HG03354 (cell line): ENCODE data around the gene AOPEP.
A peak's percentile ranks its signal among the peaks of the same experiment; 100 is the strongest.

Experiments
- ATAC-seq: cut with Tn5 transposase; IDR thresholded peaks from one replicate; pipeline ENCODE4 v1.9.1; 2021; ENCODE audit warnings: mild to moderate bottlenecking; ENCODE audit not compliant: unreplicated experiment, poor library complexity, severe bottlenecking

AOPEP gene, protein sequence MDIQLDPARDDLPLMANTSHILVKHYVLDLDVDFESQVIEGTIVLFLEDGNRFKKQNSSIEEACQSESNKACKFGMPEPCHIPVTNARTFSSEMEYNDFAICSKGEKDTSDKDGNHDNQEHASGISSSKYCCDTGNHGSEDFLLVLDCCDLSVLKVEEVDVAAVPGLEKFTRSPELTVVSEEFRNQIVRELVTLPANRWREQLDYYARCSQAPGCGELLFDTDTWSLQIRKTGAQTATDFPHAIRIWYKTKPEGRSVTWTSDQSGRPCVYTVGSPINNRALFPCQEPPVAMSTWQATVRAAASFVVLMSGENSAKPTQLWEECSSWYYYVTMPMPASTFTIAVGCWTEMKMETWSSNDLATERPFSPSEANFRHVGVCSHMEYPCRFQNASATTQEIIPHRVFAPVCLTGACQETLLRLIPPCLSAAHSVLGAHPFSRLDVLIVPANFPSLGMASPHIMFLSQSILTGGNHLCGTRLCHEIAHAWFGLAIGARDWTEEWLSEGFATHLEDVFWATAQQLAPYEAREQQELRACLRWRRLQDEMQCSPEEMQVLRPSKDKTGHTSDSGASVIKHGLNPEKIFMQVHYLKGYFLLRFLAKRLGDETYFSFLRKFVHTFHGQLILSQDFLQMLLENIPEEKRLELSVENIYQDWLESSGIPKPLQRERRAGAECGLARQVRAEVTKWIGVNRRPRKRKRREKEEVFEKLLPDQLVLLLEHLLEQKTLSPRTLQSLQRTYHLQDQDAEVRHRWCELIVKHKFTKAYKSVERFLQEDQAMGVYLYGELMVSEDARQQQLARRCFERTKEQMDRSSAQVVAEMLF

DNA sequence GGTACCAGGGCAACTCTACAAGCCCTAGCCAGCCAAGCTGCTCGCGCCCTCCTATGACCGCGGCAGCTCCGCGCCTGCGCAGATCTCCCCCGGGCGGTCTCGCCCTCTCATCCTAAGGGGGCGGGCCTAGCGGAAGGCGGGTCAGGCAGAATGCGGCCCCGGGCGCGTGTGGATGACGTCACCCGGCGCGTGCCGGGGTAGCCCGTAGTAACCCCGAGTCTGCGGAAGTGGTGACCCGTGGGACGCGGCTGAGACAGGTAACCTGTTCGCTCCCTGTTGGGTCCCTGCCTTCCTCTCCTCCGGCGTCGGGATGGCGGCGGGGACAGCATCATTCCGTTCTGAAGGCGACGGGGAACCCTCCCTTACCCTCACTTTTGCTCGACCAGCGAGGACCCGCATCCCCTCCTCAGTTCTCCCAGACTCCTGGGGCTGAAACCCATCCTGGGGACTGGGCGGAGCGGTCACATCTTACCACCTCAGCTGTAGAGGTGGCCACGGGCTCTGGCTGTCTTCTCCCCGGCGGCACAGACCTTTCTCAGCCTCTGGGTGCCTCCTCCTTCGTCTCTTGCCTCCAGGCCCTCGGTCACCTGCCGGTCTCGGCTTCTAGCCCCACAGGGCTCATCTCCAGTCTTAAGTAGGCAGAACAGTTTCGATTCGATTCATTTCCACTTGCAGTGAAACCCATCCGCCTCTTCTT is at the start of gene AOPEP:
Gene AOPEP (plus strand): TSS at position 205 of the 697 bp plus-strand sequence. CDS start 33,085 bp downstream, outside the sequence.
- ATAC-seq: peak; percentile 98

DNA sequence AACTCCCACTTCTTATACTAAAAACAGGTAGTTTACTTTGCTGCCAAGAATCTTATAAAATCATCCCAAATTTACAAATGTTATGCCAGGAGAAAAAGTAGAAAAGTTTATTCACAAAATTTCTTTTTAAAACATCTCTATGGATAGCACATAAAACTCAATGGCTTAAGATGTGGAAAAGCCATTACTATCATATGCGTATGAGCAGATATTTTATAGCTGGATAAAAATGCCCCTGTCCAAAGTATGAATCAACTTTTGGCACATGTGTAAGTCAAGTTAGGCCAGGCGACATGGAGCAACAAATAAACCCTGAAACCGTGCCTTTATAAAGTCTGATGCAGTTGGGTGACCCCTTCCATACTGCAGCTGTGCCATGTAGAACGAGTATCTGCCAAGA is 48.6 kb upstream of the AOPEP start:
- no peak for ATAC-seq

DNA sequence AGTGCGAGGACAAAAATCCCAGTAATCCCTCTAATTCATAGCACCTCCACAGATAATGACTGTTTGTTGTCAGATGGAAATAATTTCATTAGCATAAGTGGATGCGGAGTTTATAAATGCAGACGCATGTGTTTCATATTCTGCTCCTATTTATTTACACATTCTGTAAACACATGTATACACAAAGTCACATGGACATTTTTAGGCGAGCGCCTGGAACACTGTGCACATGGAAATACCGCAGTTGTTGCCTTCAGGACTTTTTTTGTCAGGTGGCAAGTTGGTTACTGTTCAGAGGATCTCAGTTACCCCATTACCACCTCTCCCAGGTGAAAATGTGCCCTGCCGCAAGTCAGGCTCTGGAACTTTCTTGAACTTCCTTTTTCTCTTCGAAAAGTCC is 46.9 kb upstream of the AOPEP start:
- no peak for ATAC-seq

DNA sequence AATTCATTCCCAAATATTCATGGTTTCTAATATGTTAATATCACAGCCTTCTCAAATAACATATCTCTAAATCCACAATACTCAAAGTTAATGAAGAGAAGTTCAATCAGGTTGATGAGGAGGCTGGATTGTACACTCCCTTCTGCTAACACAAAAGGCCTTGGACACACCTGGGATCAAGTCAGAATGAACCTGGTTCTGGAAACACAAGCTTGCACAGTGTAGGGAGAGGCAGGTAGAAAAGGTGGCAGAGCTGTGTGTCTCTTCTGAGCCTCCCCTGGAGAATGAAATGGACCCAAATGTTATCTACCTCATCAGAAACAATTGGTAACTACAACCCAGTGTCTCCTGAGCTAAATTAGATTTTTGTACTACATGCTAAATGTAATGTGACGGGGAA is 46.5 kb upstream of the AOPEP start:
- ATAC-seq: no peak

DNA sequence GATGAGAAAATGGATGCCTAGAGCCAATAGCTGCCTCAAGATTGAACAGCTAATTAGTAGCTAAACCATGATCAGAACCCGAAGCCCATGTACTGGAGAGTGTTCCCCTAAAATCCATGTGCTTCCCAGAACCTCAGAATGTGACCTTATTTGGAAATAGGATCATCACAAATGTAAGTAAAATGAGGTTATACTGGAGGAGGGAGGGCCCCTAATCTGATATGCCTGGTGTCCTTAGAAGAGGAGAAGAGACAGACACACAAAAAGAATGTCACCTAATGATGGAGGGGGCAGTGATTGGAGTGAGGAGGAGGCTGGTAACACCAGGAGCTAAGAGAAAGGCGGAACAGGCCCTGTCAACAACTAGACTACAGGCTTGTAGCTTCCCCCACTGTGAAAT is 45.9 kb upstream of the AOPEP start:
- ATAC-seq: no peak

DNA sequence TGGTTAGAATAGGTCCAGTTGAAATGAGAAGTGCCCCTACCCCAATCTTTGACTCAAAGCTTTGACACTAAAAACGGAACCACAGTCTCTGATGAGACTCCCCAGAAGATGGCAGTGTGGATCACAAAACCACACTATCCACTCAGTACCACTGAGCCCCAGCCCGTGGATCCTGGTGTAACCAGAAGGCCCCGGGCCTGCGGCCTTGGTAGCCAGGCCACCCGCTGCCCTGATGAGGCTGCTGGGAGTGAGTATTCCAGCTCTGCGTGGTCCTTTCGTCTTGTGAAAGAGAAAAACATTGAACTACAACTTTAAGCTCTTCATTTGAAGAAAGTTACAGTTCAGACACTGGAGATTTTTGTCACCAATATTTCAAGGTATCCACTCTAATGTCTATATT is 45.0 kb upstream of the AOPEP start:
- no peak for ATAC-seq

DNA sequence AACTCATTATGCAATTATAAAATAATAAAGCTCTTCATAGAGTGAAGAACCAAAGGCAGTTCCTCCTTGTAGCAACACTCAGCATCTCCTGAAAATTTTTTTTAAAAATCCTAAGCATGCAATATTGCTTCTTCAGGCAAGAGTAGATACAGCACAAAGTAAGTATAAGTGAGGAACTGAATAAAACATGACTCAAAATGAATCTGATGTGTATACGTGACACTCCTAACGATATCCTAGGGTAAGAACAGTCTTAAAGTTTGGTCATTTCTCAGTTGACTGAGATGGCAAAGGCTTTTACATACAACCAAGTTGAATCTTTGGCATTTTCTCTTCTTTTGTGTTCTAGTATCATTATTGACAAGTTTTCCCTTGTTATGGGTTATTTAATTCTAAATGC is 41.1 kb upstream of the AOPEP start:
- ATAC-seq: no peak

DNA sequence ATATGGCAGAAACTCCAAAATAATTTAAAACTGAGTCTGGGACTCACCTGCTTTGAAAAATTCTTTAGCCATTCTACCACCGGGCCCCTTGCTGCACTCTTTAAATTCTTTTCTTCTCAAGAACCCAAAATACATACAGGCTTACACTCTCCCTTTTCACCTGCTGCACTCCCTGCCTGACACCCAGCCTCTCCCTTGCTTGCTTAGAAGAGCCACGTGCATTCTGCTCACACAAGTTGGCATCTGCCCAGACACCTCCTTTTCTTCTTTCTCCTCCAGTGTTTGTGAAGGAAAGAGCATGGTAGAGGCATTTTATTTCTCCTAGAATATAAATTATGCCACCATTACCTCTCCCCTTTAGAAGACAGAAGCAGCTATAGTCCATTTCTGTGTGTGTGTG is 39.0 kb upstream of the AOPEP start:
- no peak for ATAC-seq

DNA sequence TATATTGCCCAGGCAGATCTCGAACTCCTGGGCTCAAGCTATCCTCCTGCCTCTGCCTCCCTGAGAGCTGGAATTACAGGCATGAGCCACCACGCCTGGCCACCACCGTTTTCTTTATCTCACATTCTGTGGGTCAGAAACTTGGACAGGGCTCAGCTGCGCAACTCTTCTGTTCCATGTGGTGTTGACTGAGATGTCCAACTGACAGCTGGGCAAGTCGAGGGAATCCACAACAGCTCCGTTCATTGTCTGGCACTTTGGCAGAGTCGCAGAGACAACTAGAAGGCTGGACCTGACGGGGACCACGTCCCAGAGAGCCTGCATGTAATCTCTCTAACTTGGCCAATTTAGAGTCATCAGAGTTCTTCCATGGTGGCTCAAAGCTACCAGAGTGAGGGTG is 36.2 kb upstream of the AOPEP start:
- no peak for ATAC-seq

DNA sequence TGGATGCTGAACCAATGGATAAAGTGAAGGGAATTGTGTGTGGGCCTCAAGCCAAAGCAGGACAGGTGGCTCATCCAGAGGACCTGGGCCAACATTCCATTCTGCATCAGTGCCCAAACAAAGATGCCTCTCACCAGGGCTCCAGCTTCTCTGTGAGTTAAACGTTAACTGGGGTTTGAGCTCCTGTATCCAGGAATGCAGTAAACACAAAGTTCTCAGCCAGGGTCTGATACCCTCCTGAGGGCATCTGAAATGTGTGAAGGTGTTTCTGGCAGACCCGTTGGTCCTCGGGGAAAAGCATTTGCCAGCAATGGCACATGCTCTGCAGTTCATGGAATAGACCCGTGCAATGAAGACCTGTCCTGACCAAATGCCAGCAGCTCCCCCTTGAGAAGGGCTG is 33.9 kb upstream of the AOPEP start:
- ATAC-seq: no peak

DNA sequence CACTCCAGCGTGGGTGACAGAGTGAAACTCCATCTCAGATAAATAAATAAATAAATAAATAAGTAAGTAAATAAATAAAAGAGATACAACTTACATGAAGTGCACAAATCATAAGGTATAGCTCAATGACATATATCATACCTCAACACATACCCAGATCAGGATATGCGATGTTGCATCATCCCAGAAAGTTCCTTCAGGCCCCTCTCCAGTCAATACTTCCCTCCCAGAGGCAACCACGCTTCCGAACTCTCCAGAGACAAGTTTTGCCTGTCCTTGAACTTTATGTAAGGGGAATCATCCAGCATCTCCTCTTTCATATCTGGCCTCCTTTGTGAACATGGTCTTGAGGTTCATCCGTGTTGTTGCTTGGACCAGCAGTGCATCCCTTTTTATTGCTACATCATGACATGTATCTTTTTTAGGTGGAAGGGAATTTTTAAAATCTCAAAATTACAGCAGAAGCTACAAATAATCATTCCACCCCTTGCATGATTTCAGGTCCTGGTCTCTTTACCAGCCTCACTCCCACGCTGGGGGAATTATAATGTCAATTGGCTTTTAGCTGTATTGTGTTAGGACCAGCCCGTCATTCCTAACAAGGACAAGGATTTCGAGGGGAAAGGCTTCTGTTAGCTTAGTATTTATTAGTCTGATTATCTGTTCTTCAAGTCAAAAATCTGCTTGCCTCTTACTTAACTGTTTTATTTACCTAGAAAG is 32.9 kb upstream of the AOPEP start:
- no peak for ATAC-seq

DNA sequence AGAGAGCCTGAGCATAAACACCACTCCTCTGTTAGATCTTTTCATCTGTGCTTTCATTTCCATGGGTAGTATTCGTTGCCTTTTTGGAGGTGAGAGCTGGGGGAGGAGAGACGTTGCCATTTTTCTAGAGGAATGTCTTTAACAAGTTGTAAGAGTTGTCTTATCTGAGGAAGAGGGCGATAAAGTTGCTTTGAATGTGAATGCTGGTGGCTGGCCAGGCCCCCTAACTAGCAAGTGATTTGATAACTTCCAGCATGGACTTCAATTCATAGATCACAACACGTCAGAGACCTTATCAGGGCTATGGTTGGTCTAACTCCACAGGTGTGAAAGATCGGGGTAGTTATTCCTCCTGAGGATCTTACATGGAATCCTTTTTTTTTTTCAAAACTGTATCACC is 30.0 kb upstream of the AOPEP start:
- no peak for ATAC-seq

DNA sequence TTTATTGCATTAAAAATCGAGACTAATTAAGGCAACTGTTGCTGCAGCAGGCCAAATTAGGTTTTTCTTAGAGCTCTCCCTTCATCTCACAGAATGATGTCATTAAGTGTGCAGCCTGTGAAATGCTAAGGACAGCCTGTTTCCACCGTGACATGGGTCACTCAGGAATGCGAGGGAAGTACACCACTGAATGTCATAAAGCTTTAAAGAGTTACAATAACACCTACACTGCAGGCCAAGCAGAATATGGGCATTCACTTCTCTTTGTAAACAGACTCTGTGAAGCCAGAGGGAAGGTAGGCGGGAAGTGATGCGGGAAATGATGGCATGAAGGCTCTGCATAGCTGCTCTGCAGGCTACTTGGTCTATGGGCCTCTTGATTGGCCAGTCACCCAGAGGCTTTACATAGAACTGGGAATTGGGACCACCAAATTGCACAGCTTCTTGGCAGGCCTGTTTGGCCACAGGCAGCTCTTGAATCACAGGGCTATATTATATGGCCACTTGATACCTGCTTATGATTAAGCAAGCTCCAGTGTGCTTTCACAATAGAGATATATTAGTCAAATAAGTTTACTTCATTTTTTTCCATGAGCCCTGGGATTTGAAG is 28.4 kb upstream of the AOPEP start:
- ATAC-seq: no peak

DNA sequence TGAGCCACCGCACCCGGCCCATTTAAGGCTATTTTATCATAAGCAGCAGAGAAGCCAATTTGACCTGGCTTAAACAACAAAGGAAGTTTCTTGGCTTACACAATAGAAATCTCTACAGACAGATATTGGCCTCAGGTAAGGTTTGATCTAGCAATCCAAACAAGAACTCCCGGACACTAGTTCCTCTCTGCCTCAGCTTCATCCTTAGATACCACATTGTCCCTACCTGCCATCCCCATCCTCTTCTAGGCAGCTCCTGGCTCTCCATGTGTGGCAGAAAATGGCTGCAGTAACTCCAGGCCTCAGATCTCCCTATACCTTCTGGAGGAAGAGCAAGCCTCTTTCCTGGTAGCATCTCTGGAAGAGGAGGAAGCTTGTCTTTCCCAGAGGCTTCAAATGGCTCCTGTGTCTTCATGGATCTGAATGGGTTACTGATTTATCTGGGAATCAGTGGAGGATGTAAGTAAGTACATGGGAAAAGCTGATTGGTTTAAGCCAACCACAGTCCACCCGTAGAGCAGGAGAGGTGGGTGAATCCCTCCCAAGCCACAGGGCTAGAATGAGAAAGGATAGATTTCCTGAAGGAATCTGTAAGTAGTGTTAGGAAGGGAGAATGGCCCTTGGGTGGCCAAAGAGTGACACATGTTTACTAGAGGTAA is 26.7 kb upstream of the AOPEP start:
- no peak for ATAC-seq

DNA sequence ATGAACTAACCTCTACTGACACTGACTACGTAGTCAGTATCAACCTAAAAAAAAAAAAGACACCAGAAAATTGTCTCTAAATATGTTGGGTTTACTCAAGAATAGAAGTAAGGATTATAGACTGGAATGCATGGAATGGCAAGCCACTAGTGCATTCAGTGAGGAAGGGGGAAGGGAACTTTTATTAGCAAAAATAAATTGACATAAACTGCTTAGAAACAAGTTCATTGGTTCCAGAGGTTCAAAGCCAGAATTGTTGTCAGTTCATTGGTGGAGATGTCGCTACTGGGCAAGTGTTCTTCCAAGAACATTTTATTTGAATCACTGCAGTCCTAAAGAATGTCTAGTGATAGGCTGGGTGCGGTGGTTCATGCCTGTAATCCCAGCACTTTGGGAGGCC is 26.1 kb upstream of the AOPEP start:
- no peak for ATAC-seq

DNA sequence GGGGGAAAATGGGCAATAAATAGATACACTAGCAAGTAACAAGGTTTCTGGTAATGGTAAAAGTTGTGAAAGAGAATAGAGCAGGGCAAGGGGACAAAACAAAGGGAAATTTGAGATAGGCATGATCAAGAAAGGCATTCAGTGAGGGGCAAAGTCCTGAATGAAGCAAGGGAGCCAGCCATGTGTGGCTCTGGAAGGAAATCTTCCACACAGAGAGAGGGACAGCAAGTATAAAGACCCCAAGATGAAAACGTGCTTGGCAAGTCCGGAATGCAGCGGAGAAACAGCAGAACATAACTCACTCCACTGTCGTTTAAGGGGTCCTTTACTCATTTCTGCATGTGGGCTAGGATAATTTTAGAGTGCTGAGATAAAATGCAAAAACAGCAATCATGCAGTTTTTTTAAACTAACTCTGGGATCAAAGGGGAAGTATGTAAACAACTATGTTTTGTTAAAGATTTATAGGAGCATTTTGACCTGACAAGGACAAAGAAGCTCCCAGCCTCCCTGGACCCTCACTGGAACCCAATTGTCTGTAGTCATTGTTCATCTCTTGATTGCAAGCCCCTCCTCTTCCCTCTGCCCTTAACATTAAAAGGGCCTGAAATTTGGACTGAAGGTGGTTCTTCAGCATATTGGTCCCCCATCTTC is 22.9 kb upstream of the AOPEP start:
- no peak for ATAC-seq

DNA sequence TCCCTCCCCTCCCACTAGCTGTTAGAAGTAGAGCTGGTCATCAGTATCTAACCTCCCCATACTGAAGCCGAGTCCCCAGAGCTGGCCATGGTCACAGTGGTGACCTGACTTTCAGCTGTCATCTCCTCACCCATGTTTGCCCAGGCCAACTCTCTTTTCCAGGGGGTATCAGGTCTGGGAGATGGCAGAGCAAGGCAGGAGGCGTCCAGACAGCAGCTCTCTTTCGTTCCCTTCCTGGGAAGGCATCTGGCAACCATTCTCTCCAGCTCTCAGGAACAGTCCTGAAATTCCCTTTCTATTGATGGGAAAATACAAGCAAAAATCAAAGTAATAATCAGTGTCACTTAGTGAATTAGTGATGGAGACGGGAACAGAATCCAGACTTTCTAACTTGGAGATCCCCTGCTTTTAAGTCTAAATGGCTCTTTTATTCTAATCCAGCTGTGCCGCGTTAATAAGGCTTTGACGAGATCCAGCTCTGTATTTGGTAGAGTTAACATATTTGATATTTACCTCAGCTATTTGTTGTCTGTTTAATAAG is 21.3 kb upstream of the AOPEP start:
- ATAC-seq: no peak

DNA sequence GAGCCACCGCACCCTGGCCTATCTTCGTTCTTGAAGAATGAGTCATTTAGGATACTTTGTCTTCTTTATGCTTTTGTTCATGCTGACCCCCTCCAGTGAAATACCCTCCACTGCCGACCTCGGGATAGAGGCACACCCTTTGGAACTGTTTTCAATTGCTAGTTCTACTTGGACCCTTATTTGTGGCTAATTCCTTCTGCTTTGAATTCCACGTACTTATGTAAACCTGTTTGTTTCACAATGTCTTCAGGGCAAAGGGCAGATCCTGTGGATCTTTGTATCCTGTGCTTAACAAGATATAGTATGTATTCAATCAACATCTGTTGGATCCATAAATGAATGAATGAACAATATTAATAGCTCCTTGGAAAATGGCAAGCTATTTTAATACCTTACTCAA is 19.6 kb upstream of the AOPEP start:
- ATAC-seq: no peak
